ENCODE data around the gene GNG7. TPM values are rescaled to one million over a fixed set of nuclear protein-coding genes. Genes with fewer than 3 reads are reported as not detected.

The GNG7 gene
- total and polyA plus RNA-seq, 7 donors: 1.2 to 8.0 (median 2.6) TPM

DNA sequence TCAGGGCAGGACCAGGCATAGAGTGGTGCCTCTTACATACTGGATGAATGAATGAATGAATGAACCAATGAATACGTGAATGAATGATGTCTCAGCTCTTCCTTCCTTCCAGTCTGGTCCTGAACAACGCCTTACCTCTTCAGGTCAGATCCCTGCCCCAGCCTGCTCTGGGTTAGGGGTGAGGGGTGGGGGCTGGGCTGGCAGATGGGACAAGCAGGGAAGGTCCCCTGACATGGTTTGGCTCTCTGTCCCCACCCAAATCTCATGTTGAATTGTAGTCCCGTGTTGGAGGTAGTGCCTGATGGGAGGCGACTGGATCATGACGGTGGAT, 9.3 kb upstream of the GNG7 start:
- Histone ChIP-seq H3K4me1 (no peaks in the 10 kb centered on the region), H3K9me3 (peaks cover 0 to 7% (median 5%) of the 10 kb centered on the region in 4 donors), H3K4me3 (no peak overlapping the region), H3K36me3 (no peaks in the 10 kb centered on the region), H3K27me3 (peaks cover 0 to 15% (median 3%) of the 10 kb centered on the region in 3 donors), H3K27ac (no peak overlapping the region)
- DNase-seq: peak; percentile 56
- TF ChIP-seq CTCF (IDR thresholded peaks at IDR 0.05) (no peak), POLR2A (IDR thresholded peaks at IDR 0.05) (no peak), EP300 (IDR thresholded peaks at IDR 0.05) (no peak), POLR2AphosphoS5 (IDR thresholded peaks at IDR 0.05) (no peak)
- intact Hi-C loops (cut with DNase I): no loop called here
- WGBS, 2 donors: 66 to 78% methylated on average over 5 of the region's 5 CpGs

GRCh38 chr19:2711172-2711874, 8.8 kb upstream of the GNG7 start:
- H3K27me3 ChIP-seq: peaks cover 0 to 14% (median 3%) of the 10 kb centered on the region in 3 donors
- intact Hi-C loops (cut with DNase I): no loop called here
- no peaks in the 10 kb centered on the region for H3K36me3 ChIP-seq
- no peak for TF ChIP-seq POLR2AphosphoS5 (IDR thresholded peaks at IDR 0.05)
- TF ChIP-seq POLR2A (IDR thresholded peaks at IDR 0.05): no peak
- TF ChIP-seq CTCF (IDR thresholded peaks at IDR 0.05): no peak
- TF ChIP-seq EP300 (IDR thresholded peaks at IDR 0.05): no peak
- peaks cover 0 to 7% (median 5%) of the 10 kb centered on the region in 4 donors for H3K9me3 ChIP-seq
- 63 to 69% methylated on average over 17 of the region's 17 CpGs for WGBS, 2 donors
- peak; percentile 61 for DNase-seq
- H3K4me3 ChIP-seq: no peak overlapping the region
- H3K27ac ChIP-seq: no peak overlapping the region
- no peaks in the 10 kb centered on the region for H3K4me1 ChIP-seq

GRCh38 chr19:2706251-2706650, 3.8 kb upstream of the GNG7 start:
- H3K36me3 ChIP-seq: no peaks in the 10 kb centered on the region
- no peak for DNase-seq
- H3K4me3 ChIP-seq: no peak overlapping the region
- WGBS, 2 donors: 95 to 96% methylated on average over 5 of the region's 5 CpGs
- no peaks in the 10 kb centered on the region for H3K27me3 ChIP-seq
- no peaks in the 10 kb centered on the region for H3K9me3 ChIP-seq
- peaks cover 0 to 16% (median 12%) of the 10 kb centered on the region in 4 donors for H3K4me1 ChIP-seq
- TF ChIP-seq POLR2AphosphoS5 (IDR thresholded peaks at IDR 0.05): no peak
- no peak for TF ChIP-seq EP300 (IDR thresholded peaks at IDR 0.05)
- no peak for TF ChIP-seq CTCF (IDR thresholded peaks at IDR 0.05)
- TF ChIP-seq POLR2A (IDR thresholded peaks at IDR 0.05): no peak
- intact Hi-C loops (cut with DNase I): loop anchor here (10.0 kb wide), 1 partner anchor 251 kb away; the partner anchor contains the start of gene LMNB2
- H3K27ac ChIP-seq: no peak overlapping the region

- TF ChIP-seq EP300 (IDR thresholded peaks at IDR 0.05) (no peak), POLR2A (IDR thresholded peaks at IDR 0.05) (no peak), CTCF (IDR thresholded peaks at IDR 0.05) (no peak), POLR2AphosphoS5 (IDR thresholded peaks at IDR 0.05) (no peak)
- H3K36me3 ChIP-seq: no peaks in the 10 kb centered on the region
- DNase-seq: no peak
- 77 to 79% methylated on average over 6 of the region's 6 CpGs for WGBS, 2 donors
- H3K4me1 ChIP-seq: peaks cover 0 to 19% (median 12%) of the 10 kb centered on the region in 4 donors
- no peak overlapping the region for H3K4me3 ChIP-seq
- no peak overlapping the region for H3K27ac ChIP-seq
- no peaks in the 10 kb centered on the region for H3K9me3 ChIP-seq
- intact Hi-C loops (cut with DNase I): loop anchor here (10.0 kb wide), 1 partner anchor 249 kb away; the partner anchor contains the start of gene LMNB2
- H3K27me3 ChIP-seq: no peaks in the 10 kb centered on the region
Observed at GRCh38 chr19:2703691-2704216, 1.3 kb upstream of the GNG7 start.
